GM23248 (cell line): ENCODE measurements around the gene DGKB. TPM values are rescaled to one million over a fixed set of nuclear protein-coding genes. Genes with fewer than 3 reads are reported as not detected.
A peak's percentile ranks its signal among the peaks of the same experiment; 100 is the strongest.

Experiments used
- DNase-seq: peaks from one replicate; pipeline ENCODE4 v3.0.0-alpha.2; 2015
- H2AFZ ChIP-seq: fragments of 200-600 bp; sonication (generic); 2 replicates; pipeline ENCODE4 v1.6.1; 2016; ENCODE audit warnings: antibody characterized with exemption
- H3F3A ChIP-seq: fragments of 200-600 bp; sonication (generic); 2 replicates; pipeline ENCODE4 v1.6.1; 2016; ENCODE audit warnings: mild to moderate bottlenecking, antibody characterized with exemption, mixed run types; ENCODE audit not compliant: insufficient read depth
- H3K27ac ChIP-seq: fragments of 200-600 bp; sonication (generic); 2 replicates; pipeline ENCODE4 v1.5.1; 2016; ENCODE audit warnings: mild to moderate bottlenecking
- H3K27me3 ChIP-seq: fragments of 200-600 bp; sonication (generic); replicated peaks from 2 replicates; pipeline ENCODE4 v1.6.1; 2016; ENCODE audit warnings: mild to moderate bottlenecking; ENCODE audit not compliant: insufficient read depth
- H3K36me3 ChIP-seq: fragments of 200-600 bp; sonication (generic); 2 replicates; pipeline ENCODE4 v1.6.1; 2016; ENCODE audit warnings: low read depth, mild to moderate bottlenecking
- H3K4me1 ChIP-seq: fragments of 200-600 bp; sonication (generic); 2 replicates; pipeline ENCODE4 v1.6.1; 2016; ENCODE audit warnings: mild to moderate bottlenecking; ENCODE audit not compliant: insufficient read depth
- H3K4me2 ChIP-seq: fragments of 200-600 bp; sonication (generic); one replicate; pipeline ENCODE4 v1.6.1; 2016; ENCODE audit warnings: mild to moderate bottlenecking; ENCODE audit not compliant: unreplicated experiment
- H3K4me3 ChIP-seq: fragments of 200-600 bp; sonication (generic); 2 replicates; pipeline ENCODE4 v1.5.1; 2016; ENCODE audit warnings: mild to moderate bottlenecking
- H3K79me2 ChIP-seq: fragments of 200-600 bp; sonication (generic); 2 replicates; pipeline ENCODE4 v1.6.1; 2016; ENCODE audit warnings: mild to moderate bottlenecking; ENCODE audit not compliant: insufficient read depth
- H3K9ac ChIP-seq: fragments of 200-600 bp; sonication (generic); 2 replicates; pipeline ENCODE4 v1.6.1; 2016; ENCODE audit warnings: mild to moderate bottlenecking
- H3K9me2 ChIP-seq: fragments of 200-600 bp; sonication (generic); 2 replicates; pipeline ENCODE4 v1.6.1; 2016; ENCODE audit warnings: mixed run types, mild to moderate bottlenecking, moderate library complexity; ENCODE audit not compliant: insufficient read depth
- H3K9me3 ChIP-seq: fragments of 200-600 bp; sonication (generic); one replicate; pipeline ENCODE4 v1.6.1; 2017; ENCODE audit warnings: low read depth
- H4K20me1 ChIP-seq: fragments of 200-600 bp; sonication (generic); 2 replicates; pipeline ENCODE4 v1.6.0; 2016; ENCODE audit not compliant: insufficient read depth
- EZH2 ChIP-seq: fragments of 200-600 bp; sonication (generic); IDR thresholded peaks from 2 replicates; pipeline ENCODE4 v1.6.1; 2018; ENCODE audit warnings: antibody characterized with exemption, mild to moderate bottlenecking; ENCODE audit not compliant: insufficient read depth, poor library complexity, severe bottlenecking
- EZH2phosphoT487 ChIP-seq: fragments of 200-600 bp; sonication (generic); IDR thresholded peaks from 2 replicates; pipeline ENCODE4 v1.6.1; 2018; ENCODE audit warnings: antibody characterized with exemption, moderate library complexity, mild to moderate bottlenecking, low read depth; ENCODE audit not compliant: insufficient read depth
- WGBS, 2 experiments: methylation state at CpG; one replicate each; pipeline ENCODE4 v1.1.6; 2015 to 2017; ENCODE audit warnings: low lambda C conversion rate in 2 of 2, low coverage in 1 of 2; ENCODE audit errors: missing lambda C conversion rate in 2 of 2; 5-methylcytosine and 5-hydroxymethylcytosine counted together
- in situ Hi-C: fragments of 300-500 bp; cut with MboI; formaldehyde crosslinking; loops from 2 replicates; pipeline ENCODE4 v1.15.0; 2020
- polyA plus RNA-seq: library from polyadenylated mRNA; unstranded; fragments of >200 nt; fragmentation: Nextera tagmentation; extraction: Ambion mirVana; gene quantifications from 2 replicates; pipeline ENCODE4 v1.2.1, GENCODE V29; 2016
- total RNA-seq: library from RNA; depleted of rRNA; stranded (reverse); fragments of >200 nt; shearing (Covaris generic); gene quantifications from 2 replicates; pipeline ENCODE4 v1.2.3, GENCODE V29; 2014

The DGKB gene
- total and polyA plus RNA-seq, 2 experiments from 2014 or later: 0.65 to 1.7 TPM

- Histone ChIP-seq H3K4me1 (no peaks in the 10 kb centered on the region), H3K79me2 (no peaks in the 10 kb centered on the region), H2AFZ (peak overlapping the region; percentile 43; the same call in 1 of the 2 replicates), H3K9ac (no peak overlapping the region), H4K20me1 (no peaks in the 10 kb centered on the region), H3K27ac (no peak overlapping the region), H3K4me2 (no peak overlapping the region), H3K9me2 (no peaks in the 10 kb centered on the region), H3K27me3 (no peaks in the 10 kb centered on the region), H3F3A (no peaks in the 10 kb centered on the region), H3K36me3 (no peaks in the 10 kb centered on the region), H3K9me3 (no peaks in the 10 kb centered on the region), H3K4me3 (no peak overlapping the region)
- DNase-seq: no peak
- 24 to 37% methylated on average over 2 of the region's 2 CpGs for WGBS, 2 experiments
- TF ChIP-seq EZH2phosphoT487: no peak
- no peak for TF ChIP-seq EZH2
- in situ Hi-C loops: no loop called here
Measured at GRCh38 chr7:14438366-14438765, 464.2 kb downstream of the DGKB start.

- Histone ChIP-seq H3K9me3 (no peaks in the 10 kb centered on the region), H3K4me1 (no peaks in the 10 kb centered on the region), H3K36me3 (no peaks in the 10 kb centered on the region), H3K27me3 (no peaks in the 10 kb centered on the region), H3K9ac (no peak overlapping the region), H3K9me2 (no peaks in the 10 kb centered on the region), H2AFZ (no peak overlapping the region), H3K4me3 (no peak overlapping the region), H4K20me1 (no peaks in the 10 kb centered on the region), H3K27ac (no peak overlapping the region), H3F3A (no peaks in the 10 kb centered on the region), H3K79me2 (no peaks in the 10 kb centered on the region), H3K4me2 (no peak overlapping the region)
- no peak for DNase-seq
- in situ Hi-C loops: no loop called here
- WGBS, 2 experiments: 37 to 38% methylated on average over 2 of the region's 2 CpGs
- TF ChIP-seq EZH2phosphoT487: no peak
- TF ChIP-seq EZH2: no peak
Measured at GRCh38 chr7:14436878-14437277, 465.7 kb downstream of the DGKB start.

DNA sequence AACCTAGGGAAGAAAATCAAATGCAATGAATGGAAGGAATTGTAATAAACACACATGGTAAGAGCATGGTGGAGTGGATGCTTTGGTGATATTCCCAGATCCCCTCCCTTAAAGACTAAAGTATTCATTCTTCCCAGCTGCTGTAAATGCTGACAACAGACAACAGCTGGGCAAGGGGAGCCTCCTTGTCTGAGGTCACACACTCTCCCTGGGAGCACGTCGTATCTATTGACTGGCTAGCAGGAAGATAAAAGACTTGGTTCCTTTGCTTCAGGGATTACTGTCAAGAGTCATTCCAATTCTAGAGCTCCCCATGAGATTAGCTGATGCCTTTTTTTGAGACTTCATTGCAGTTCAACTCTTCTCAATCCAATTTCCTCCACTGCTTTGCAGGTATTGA lies 469.6 kb downstream of the DGKB start:
- H2AFZ ChIP-seq: no peak overlapping the region
- WGBS, 2 experiments: 24 to 41% methylated on average over 2 of the region's 2 CpGs
- DNase-seq: no peak

GRCh38 chr7:14430926-14431325 lies 471.6 kb downstream of the DGKB start:
- Histone ChIP-seq H3K79me2 (no peaks in the 10 kb centered on the region), H3K4me3 (no peak overlapping the region), H3K4me2 (no peak overlapping the region), H4K20me1 (no peaks in the 10 kb centered on the region), H3K4me1 (no peaks in the 10 kb centered on the region), H3K27ac (no peak overlapping the region), H3K9me3 (no peaks in the 10 kb centered on the region), H3F3A (no peaks in the 10 kb centered on the region), H3K27me3 (no peaks in the 10 kb centered on the region), H3K9me2 (no peaks in the 10 kb centered on the region), H3K9ac (no peak overlapping the region), H3K36me3 (no peaks in the 10 kb centered on the region), H2AFZ (no peak overlapping the region)
- 59% methylated on average over 3 of the region's 3 CpGs for WGBS, 2 experiments
- DNase-seq: no peak
- in situ Hi-C loops: no loop called here
- TF ChIP-seq EZH2: no peak
- TF ChIP-seq EZH2phosphoT487: no peak

More for the DNA sequence above, 469.6 kb downstream of the DGKB start:
- in situ Hi-C loops: no loop called here
- TF ChIP-seq EZH2: no peak
- no peak for TF ChIP-seq EZH2phosphoT487
- Histone ChIP-seq H3K9me3 (no peaks in the 10 kb centered on the region), H4K20me1 (no peaks in the 10 kb centered on the region), H3K79me2 (no peaks in the 10 kb centered on the region), H3K36me3 (no peaks in the 10 kb centered on the region), H3K4me1 (no peaks in the 10 kb centered on the region), H3F3A (no peaks in the 10 kb centered on the region), H3K4me2 (no peak overlapping the region), H3K9me2 (no peaks in the 10 kb centered on the region), H3K4me3 (no peak overlapping the region), H3K27me3 (no peaks in the 10 kb centered on the region), H3K27ac (no peak overlapping the region), H3K9ac (no peak overlapping the region)

DNA sequence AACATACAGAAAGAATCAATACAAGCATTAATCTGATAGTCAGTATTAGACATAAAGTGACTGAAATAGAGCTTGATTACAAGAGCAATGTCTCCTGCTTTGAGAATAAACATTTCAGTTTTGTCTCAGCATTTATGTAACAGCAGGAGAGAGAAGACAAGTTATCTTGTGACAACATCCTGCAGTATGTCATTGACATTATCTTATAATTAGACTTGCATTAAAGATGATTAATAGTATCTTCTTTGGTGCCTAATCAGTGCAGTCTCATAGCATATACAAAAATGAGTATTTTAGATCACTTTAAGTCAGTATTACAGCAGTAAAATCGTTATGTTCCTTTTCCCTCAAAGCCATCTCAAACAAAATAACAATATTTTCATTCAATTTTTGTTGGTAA lies 477.0 kb downstream of the DGKB start:
- TF ChIP-seq EZH2phosphoT487 (no peak), EZH2 (no peak)
- in situ Hi-C loops: no loop called here
- H3K9me3 ChIP-seq: no peaks in the 10 kb centered on the region
- H3K4me3 ChIP-seq: no peak overlapping the region
- H3K27ac ChIP-seq: no peak overlapping the region
- H2AFZ ChIP-seq: no peak overlapping the region
- no peaks in the 10 kb centered on the region for H3F3A ChIP-seq
- H3K4me2 ChIP-seq: no peak overlapping the region
- no peaks in the 10 kb centered on the region for H3K27me3 ChIP-seq
- DNase-seq: no peak
- H4K20me1 ChIP-seq: no peaks in the 10 kb centered on the region
- H3K9me2 ChIP-seq: no peaks in the 10 kb centered on the region
- no peaks in the 10 kb centered on the region for H3K79me2 ChIP-seq
- 12 to 17% methylated on average over 1 of the region's 1 CpG for WGBS, 2 experiments
- H3K4me1 ChIP-seq: peaks cover 8% of the 10 kb centered on the region
- H3K36me3 ChIP-seq: no peaks in the 10 kb centered on the region
- no peak overlapping the region for H3K9ac ChIP-seq
